H9 (cell line): ENCODE measurements around the gene KCNMA1. TPM values are rescaled to one million over a fixed set of nuclear protein-coding genes. Genes with fewer than 3 reads are reported as not detected.

ENCODE experiments used
- DNase-seq: peaks from one replicate; pipeline ENCODE4 v3.0.0-alpha.2; 2017
- H2AFZ ChIP-seq: one replicate; pipeline ENCODE4 v1.6.1; 2013; ENCODE audit warnings: mild to moderate bottlenecking, low read length, control low read depth, moderate library complexity
- H2AK5ac ChIP-seq: 2 replicates; pipeline ENCODE4 v1.6.1; 2013; ENCODE audit warnings: low read length, control low read depth, mixed read lengths; ENCODE audit not compliant: insufficient read length
- H2BK120ac ChIP-seq: one replicate; pipeline ENCODE4 v1.6.1; 2013; ENCODE audit warnings: low read depth, mild to moderate bottlenecking, low read length, control low read depth, inconsistent platforms; ENCODE audit not compliant: poor library complexity, severe bottlenecking
- H2BK12ac ChIP-seq: 2 replicates; pipeline ENCODE4 v1.6.1; 2013; ENCODE audit warnings: low read length, control low read depth, mixed read lengths, low read depth; ENCODE audit not compliant: insufficient read length
- H2BK15ac ChIP-seq: 2 replicates; pipeline ENCODE4 v1.6.1; 2013; ENCODE audit warnings: low read depth, low read length, control low read depth
- H2BK20ac ChIP-seq: one replicate; pipeline ENCODE4 v1.6.1; 2013; ENCODE audit warnings: low read depth, mild to moderate bottlenecking, low read length, control low read depth, inconsistent platforms; ENCODE audit not compliant: poor library complexity, severe bottlenecking
- H2BK5ac ChIP-seq: 2 replicates; pipeline ENCODE4 v1.6.1; 2013; ENCODE audit warnings: low read length, control low read depth, mixed read lengths; ENCODE audit not compliant: insufficient read length
- H3K14ac ChIP-seq: 2 replicates; pipeline ENCODE4 v1.6.1; 2013; ENCODE audit warnings: low read length, control low read depth; ENCODE audit not compliant: insufficient read depth
- H3K18ac ChIP-seq: 2 replicates; pipeline ENCODE4 v1.6.1; 2013; ENCODE audit warnings: low read depth, mild to moderate bottlenecking, mixed read lengths, low read length, control low read depth; ENCODE audit not compliant: insufficient read length
- H3K23ac ChIP-seq: 2 replicates; pipeline ENCODE4 v1.6.1; 2013; ENCODE audit warnings: low read length, control low read depth, mixed read lengths, low read depth; ENCODE audit not compliant: insufficient read length
- H3K23me2 ChIP-seq: 2 replicates; pipeline ENCODE4 v1.6.1; 2013; ENCODE audit warnings: low read depth, mild to moderate bottlenecking, mixed read lengths, low read length, control low read depth; ENCODE audit not compliant: insufficient read length, poor library complexity, severe bottlenecking
- H3K27ac ChIP-seq: 2 replicates; pipeline ENCODE4 v1.5.1; 2013; ENCODE audit warnings: low read length, control low read depth, mixed read lengths, low read depth; ENCODE audit not compliant: insufficient read length
- H3K27me3 ChIP-seq: 2 replicates; pipeline ENCODE4 v1.6.1; 2013; ENCODE audit warnings: low read length, control low read depth, inconsistent platforms; ENCODE audit not compliant: insufficient read depth
- H3K4ac ChIP-seq: 2 replicates; pipeline ENCODE4 v1.6.1; 2013; ENCODE audit warnings: low read depth, mild to moderate bottlenecking, control low read depth, inconsistent platforms, low read length, moderate library complexity
- H3K4me1 ChIP-seq: 2 replicates; pipeline ENCODE4 v1.6.1; 2013; ENCODE audit warnings: low read length, control low read depth, inconsistent platforms; ENCODE audit not compliant: insufficient read depth
- H3K4me2 ChIP-seq: 2 replicates; pipeline ENCODE4 v1.6.1; 2013; ENCODE audit warnings: low read length, control low read depth, mixed read lengths; ENCODE audit not compliant: insufficient read length, insufficient read depth
- H3K56ac ChIP-seq: 2 replicates; pipeline ENCODE4 v1.6.1; 2013; ENCODE audit warnings: low read depth, mild to moderate bottlenecking, mixed read lengths, low read length, control low read depth; ENCODE audit not compliant: insufficient read length
- H3K79me1 ChIP-seq: 2 replicates; pipeline ENCODE4 v1.6.1; 2013; ENCODE audit warnings: low read depth, mild to moderate bottlenecking, moderate library complexity, low read length, control low read depth, inconsistent platforms; ENCODE audit not compliant: insufficient read depth, poor library complexity, severe bottlenecking
- H3K79me2 ChIP-seq: 2 replicates; pipeline ENCODE4 v1.6.1; 2013; ENCODE audit warnings: low read length, control low read depth, inconsistent platforms; ENCODE audit not compliant: insufficient read depth
- H3K9ac ChIP-seq: 2 replicates; pipeline ENCODE4 v1.6.1; 2013; ENCODE audit warnings: low read length, control low read depth, mixed read lengths; ENCODE audit not compliant: insufficient read length; ENCODE audit errors: extremely low read depth
- H3K9me3 ChIP-seq: one replicate; pipeline ENCODE4 v1.6.1; 2013; ENCODE audit warnings: low read depth, low read length, inconsistent platforms; ENCODE audit not compliant: control insufficient read depth
- H3T11ph ChIP-seq: one replicate; pipeline ENCODE4 v1.6.1; 2013; ENCODE audit warnings: mild to moderate bottlenecking, low read length, control low read depth, inconsistent platforms
- H4K20me1 ChIP-seq: one replicate; pipeline ENCODE4 v1.6.1; 2013; ENCODE audit not compliant: control insufficient read depth, insufficient read length, insufficient read depth
- H4K5ac ChIP-seq: 2 replicates; pipeline ENCODE4 v1.6.1; 2013; ENCODE audit warnings: low read depth, mild to moderate bottlenecking, mixed read lengths, low read length, control low read depth; ENCODE audit not compliant: insufficient read length
- H4K8ac ChIP-seq: replicated peaks from 2 replicates; pipeline ENCODE4 v1.6.1; 2013; ENCODE audit warnings: low read length, control low read depth, mixed read lengths, low read depth; ENCODE audit not compliant: insufficient read length
- H4K91ac ChIP-seq: 2 replicates; pipeline ENCODE4 v1.6.1; 2013; ENCODE audit warnings: low read depth, mild to moderate bottlenecking, moderate library complexity, mixed read lengths, low read length, control low read depth; ENCODE audit not compliant: insufficient read length
- H3K27ac Mint-ChIP-seq, 3 experiments: 2 replicates in 2 of 3; 3 replicates in 1 of 3; pipeline ENCODE4 v1.8.0; 2020 to 2021; ENCODE audit warnings: mixed read lengths in 3 of 3, mild to moderate bottlenecking in 1 of 3, moderate library complexity in 1 of 3
- H3K27me3 Mint-ChIP-seq: 2 replicates; pipeline ENCODE4 v1.8.0; 2021; ENCODE audit warnings: low read depth, mild to moderate bottlenecking, moderate library complexity, mixed read lengths
- H3K36me3 Mint-ChIP-seq, 3 experiments: 2 replicates in 2 of 3; 3 replicates in 1 of 3; pipeline ENCODE4 v1.8.0; 2020 to 2021; ENCODE audit warnings: low read depth in 3 of 3, mixed read lengths in 3 of 3; ENCODE audit not compliant: insufficient read depth in 1 of 3
- H3K4me1 Mint-ChIP-seq, 2 experiments: 2 replicates each; pipeline ENCODE4 v1.8.0; 2020; ENCODE audit warnings: mixed read lengths in 2 of 2
- H3K4me3 Mint-ChIP-seq, 2 experiments: 2 replicates in 1 of 2; 3 replicates in 1 of 2; pipeline ENCODE4 v1.8.0; 2020 to 2021; ENCODE audit warnings: mild to moderate bottlenecking in 2 of 2, mixed read lengths in 2 of 2, moderate library complexity in 1 of 2
- H3K9me3 Mint-ChIP-seq, 2 experiments: 2 replicates in 1 of 2; 3 replicates in 1 of 2; pipeline ENCODE4 v1.8.0; 2020; ENCODE audit warnings: mild to moderate bottlenecking in 2 of 2, mixed read lengths in 2 of 2, moderate library complexity in 1 of 2
- CTCF ChIP-seq: fragments of 200-600 bp; sonication (generic); conservative IDR thresholded peaks from 3 replicates; pipeline ENCODE4 v1.8.0; 2021; ENCODE audit warnings: antibody characterized with exemption, mild to moderate bottlenecking
- WGBS: extraction: QIAGEN DNeasy Blood & Tissue Kit; methylation state at CpG from one replicate; pipeline ENCODE4 v1.1.7; 2013; ENCODE audit warnings: missing lambda C conversion rate, low lambda C conversion rate, mixed read lengths; ENCODE audit not compliant: insufficient read length; ENCODE audit errors: extremely low coverage; 5-methylcytosine and 5-hydroxymethylcytosine counted together
- total RNA-seq: library from RNA; stranded (reverse); gene quantifications from 2 replicates; pipeline ENCODE4 v1.2.1, GENCODE V29; 2021

The KCNMA1 gene
- total RNA-seq, 1 experiment from 2014 or later = 2.0 TPM

DNA sequence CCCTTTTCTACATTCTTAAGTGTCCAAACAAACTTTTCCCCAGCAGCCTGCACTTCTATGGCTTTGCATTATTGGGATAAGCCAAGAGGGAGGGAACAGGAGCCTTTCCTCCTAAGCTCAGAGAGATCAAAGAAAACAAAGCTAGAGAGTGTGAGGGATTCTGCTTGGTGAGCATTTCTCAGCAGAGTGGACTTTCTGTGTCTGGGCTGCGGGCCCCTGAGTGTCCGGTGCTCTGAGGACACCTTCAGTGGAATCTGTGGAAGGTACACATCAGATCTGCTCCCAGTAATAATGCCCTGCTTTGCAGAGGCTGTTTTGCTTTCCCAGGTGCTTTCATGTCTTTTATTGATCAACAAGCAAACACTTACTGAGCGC lies 50.2 kb downstream of the KCNMA1 start:
- no peak overlapping the region for H2BK5ac ChIP-seq
- H3K79me1 ChIP-seq = no peaks in the 10 kb centered on the region
- TF ChIP-seq CTCF = no peak
- H2BK12ac ChIP-seq = no peak overlapping the region
- no peak overlapping the region for H3K14ac ChIP-seq
- H2AFZ ChIP-seq = no peak overlapping the region
- H4K5ac ChIP-seq = no peak overlapping the region
- Mint-ChIP-seq H3K36me3 (peaks cover 0 to 2% (median 0%) of the 10 kb centered on the region in 3 experiments; a peak in 1 of 7 replicates), H3K27me3 (no peaks in the 10 kb centered on the region), H3K27ac (no peak overlapping the region), H3K9me3 (no peaks in the 10 kb centered on the region), H3K4me1 (peaks cover 4 to 12% of the 10 kb centered on the region in 2 experiments), H3K4me3 (no peak overlapping the region)
- no peak overlapping the region for H2BK15ac ChIP-seq
- H4K91ac ChIP-seq = no peak overlapping the region
- no peak overlapping the region for H3K4ac ChIP-seq
- H3K23ac ChIP-seq = no peak overlapping the region
- no CpG with 5 or more reads among the region's 3 CpGs for WGBS
- H3K56ac ChIP-seq = no peak overlapping the region
- H3K27ac ChIP-seq = no peak overlapping the region
- no peak for DNase-seq
- no peak overlapping the region for H2AK5ac ChIP-seq
- no peaks in the 10 kb centered on the region for H3K9me3 ChIP-seq
- H3K27me3 ChIP-seq = no peaks in the 10 kb centered on the region
- no peaks in the 10 kb centered on the region for H3K23me2 ChIP-seq
- no peak overlapping the region for H2BK20ac ChIP-seq
- 0 out of 2 replicates have a peak, but pooled peaks cover 3% of the 10 kb centered on the region for H3K4me1 ChIP-seq
- no peaks in the 10 kb centered on the region for H3K79me2 ChIP-seq
- no peak overlapping the region for H3K4me2 ChIP-seq
- H3K18ac ChIP-seq = no peak overlapping the region
- H4K20me1 ChIP-seq = no peaks in the 10 kb centered on the region
- no peak overlapping the region for H3K9ac ChIP-seq
- no peak overlapping the region for H4K8ac ChIP-seq
- H3T11ph ChIP-seq = no peak overlapping the region
- H2BK120ac ChIP-seq = no peak overlapping the region
